COLO829 (cell line): Measurements from ENCODE around the gene INTS11.

Experiments
- DNase-seq: peaks from one replicate; pipeline ENCODE4 v3.0.0; 2012; ENCODE audit warnings: low spot score

The INTS11 gene

DNA sequence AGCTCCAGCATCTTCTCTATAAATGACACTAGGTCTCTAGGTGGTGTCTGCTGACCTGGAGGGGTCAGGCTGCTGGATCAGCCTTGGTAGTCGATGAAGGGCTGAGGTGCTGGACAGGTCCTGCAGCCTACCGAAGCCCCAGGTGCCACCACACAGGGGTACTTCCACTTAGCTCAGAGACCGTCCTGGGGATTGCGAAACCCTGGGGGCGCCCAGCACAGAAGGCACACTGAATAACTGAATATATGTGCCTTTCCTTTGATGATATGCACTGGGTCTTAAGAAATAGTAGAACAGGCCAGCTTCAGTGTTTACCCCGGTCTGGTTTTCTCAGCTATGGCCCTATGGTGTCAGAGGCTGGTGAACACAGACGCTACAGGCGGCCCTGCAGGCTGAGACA lies 61.7 kb downstream of the INTS11 start:
- no peak for DNase-seq

DNA sequence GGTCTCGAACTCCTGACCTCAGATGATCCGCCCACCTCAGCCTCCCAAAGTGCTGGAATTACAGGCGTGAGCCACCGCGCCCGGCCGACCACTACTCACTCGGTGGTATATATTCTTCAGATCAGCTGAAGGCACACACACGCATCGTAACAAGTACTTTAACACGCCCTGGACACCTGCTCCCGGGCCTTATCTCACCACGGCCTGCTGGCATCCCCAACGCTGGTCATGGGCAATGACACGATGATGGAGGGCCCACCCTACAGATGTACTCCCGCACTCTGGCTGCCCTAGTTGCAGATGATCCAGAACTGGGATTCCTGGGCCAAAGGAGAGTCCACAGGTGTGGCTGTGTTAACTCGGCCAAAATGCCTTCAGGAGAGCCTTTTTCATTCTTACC lies 62.4 kb downstream of the INTS11 start:
- DNase-seq, result no peak
